Uterus (tissue), 4 donors: ENCODE data around the gene CRY1. TPM values are rescaled to one million over a fixed set of nuclear protein-coding genes. Genes with fewer than 3 reads are reported as not detected.

Source experiments
- DNase-seq, 2 donors: peaks; one replicate each; pipeline ENCODE4 v3.0.0-alpha.2; 2019 to 2020
- H3K27ac ChIP-seq, 2 donors: fragments of 200-600 bp; sonication (generic); 1 replicate in 1 of 2; 2 replicates in 1 of 2; pipeline ENCODE4 v1.5.1; 2016 to 2018
- H3K27me3 ChIP-seq, 2 donors: fragments of 200-600 bp; sonication (generic); one replicate each; pipeline ENCODE4 v1.5.1; 2018 to 2019; ENCODE audit warnings: control low read depth in 1 of 2
- H3K36me3 ChIP-seq, 2 donors: fragments of 200-600 bp; sonication (generic); one replicate each; pipeline ENCODE4 v1.5.1; 2019; ENCODE audit warnings: control low read depth in 1 of 2
- H3K4me1 ChIP-seq, 2 donors: fragments of 200-600 bp; sonication (generic); one replicate each; pipeline ENCODE4 v1.5.1; 2018 to 2019; ENCODE audit warnings: control low read depth in 1 of 2
- H3K4me3 ChIP-seq, 2 donors: fragments of 200-600 bp; sonication (generic); 1 replicate in 1 of 2; 2 replicates in 1 of 2; pipeline ENCODE4 v1.5.1; 2018 to 2019; ENCODE audit warnings: mild to moderate bottlenecking in 1 of 2
- H3K9me3 ChIP-seq, 2 donors: fragments of 200-600 bp; sonication (generic); one replicate each; pipeline ENCODE4 v1.5.1; 2019; ENCODE audit warnings: control low read depth in 1 of 2
- CTCF ChIP-seq, 4 experiments: fragments of 200-600 bp in 2 of 4; fragments of 450-650 bp in 2 of 4; sonication (generic) in 2 of 4; IDR thresholded peaks; one replicate each; pipeline ENCODE4 v1.5.1; 2016 to 2019; ENCODE audit warnings: antibody characterized with exemption in 4 of 4, mild to moderate bottlenecking in 2 of 4, moderate library complexity in 1 of 4
- POLR2A ChIP-seq, 2 donors: fragments of 450-650 bp; IDR thresholded peaks; one replicate each; pipeline ENCODE4 v1.6.1; 2016; ENCODE audit warnings: antibody characterized with exemption in 2 of 2, mild to moderate bottlenecking in 1 of 2, moderate library complexity in 1 of 2
- intact Hi-C: fragments of 100-400 bp; cut with DNase I; formaldehyde crosslinking; loops from one replicate; pipeline ENCODE4 v1.15.1; 2023; ENCODE audit warnings: low total_unique reads
- total RNA-seq, 4 donors: library from RNA; depleted of rRNA in 3 of 4; stranded (reverse); fragments of >200 nt in 3 of 4; gene quantifications; one replicate each; pipeline versions ENCODE4 v1.1.0 to v1.2.4, GENCODE V29; 2014 to 2023
- donor health status: DM: yes; HTN: yes; CAD: no.

The CRY1 gene
- total RNA-seq, 4 donors from 2014 or later, result 8.2 to 66.5 (median 35.6) TPM

- intact Hi-C loops, result no loop called here
- TF ChIP-seq POLR2A (IDR thresholded peaks at IDR 0.05) (no peak), CTCF (IDR thresholded peaks at IDR 0.05) (no peak)
- H3K27ac ChIP-seq, result no peak overlapping the region
Measured at GRCh38 chr12:107045186-107045585, 48.2 kb downstream of the CRY1 start.

GRCh38 chr12:107042801-107043200 lies 50.5 kb downstream of the CRY1 start:
- DNase-seq, result no peak
- no peaks in the 10 kb centered on the region for H3K4me1 ChIP-seq
- H3K9me3 ChIP-seq, result no peaks in the 10 kb centered on the region
- no peak overlapping the region for H3K27ac ChIP-seq
- no peaks in the 10 kb centered on the region for H3K36me3 ChIP-seq
- no peak overlapping the region for H3K4me3 ChIP-seq
- intact Hi-C loops, result no loop called here
- TF ChIP-seq CTCF (IDR thresholded peaks at IDR 0.05), result no peak
- no peak for TF ChIP-seq POLR2A (IDR thresholded peaks at IDR 0.05)
- no peaks in the 10 kb centered on the region for H3K27me3 ChIP-seq

More at GRCh38 chr12:107045186-107045585, 48.2 kb downstream of the CRY1 start:
- no peaks in the 10 kb centered on the region for H3K36me3 ChIP-seq
- no peaks in the 10 kb centered on the region for H3K27me3 ChIP-seq
- H3K9me3 ChIP-seq, result no peaks in the 10 kb centered on the region
- no peak for DNase-seq
- no peaks in the 10 kb centered on the region for H3K4me1 ChIP-seq
- no peak overlapping the region for H3K4me3 ChIP-seq

- no peaks in the 10 kb centered on the region for H3K27me3 ChIP-seq
- H3K36me3 ChIP-seq, result no peaks in the 10 kb centered on the region
- TF ChIP-seq CTCF (IDR thresholded peaks at IDR 0.05) (no peak), POLR2A (IDR thresholded peaks at IDR 0.05) (no peak)
- H3K4me1 ChIP-seq, result no peaks in the 10 kb centered on the region
- intact Hi-C loops, result no loop called here
- no peaks in the 10 kb centered on the region for H3K9me3 ChIP-seq
- no peak overlapping the region for H3K27ac ChIP-seq
- DNase-seq, result no peak
- H3K4me3 ChIP-seq, result no peak overlapping the region
Measured at GRCh38 chr12:107035733-107036132, 57.6 kb downstream of the CRY1 start.

GRCh38 chr12:107033758-107034739 lies 59.3 kb downstream of the CRY1 start:
- Histone ChIP-seq H3K4me1 (no peaks in the 10 kb centered on the region), H3K4me3 (no peak overlapping the region), H3K9me3 (no peaks in the 10 kb centered on the region), H3K27ac (no peak overlapping the region), H3K27me3 (no peaks in the 10 kb centered on the region), H3K36me3 (no peaks in the 10 kb centered on the region)
- intact Hi-C loops, result no loop called here
- TF ChIP-seq POLR2A (IDR thresholded peaks at IDR 0.05) (no peak), CTCF (IDR thresholded peaks at IDR 0.05) (no peak)
- DNase-seq, result no peak

- Histone ChIP-seq H3K9me3 (no peaks in the 10 kb centered on the region), H3K27me3 (no peaks in the 10 kb centered on the region), H3K4me3 (no peak overlapping the region), H3K4me1 (peaks cover 0 to 9% of the 10 kb centered on the region in 2 donors), H3K27ac (no peak overlapping the region), H3K36me3 (no peaks in the 10 kb centered on the region)
- DNase-seq, result no peak
- intact Hi-C loops, result no loop called here
- TF ChIP-seq POLR2A (IDR thresholded peaks at IDR 0.05) (no peak), CTCF (IDR thresholded peaks at IDR 0.05) (no peak)
Measured at GRCh38 chr12:107032266-107032665, 61.1 kb downstream of the CRY1 start.
